Ishikawa (cell line): Measurements from ENCODE around the gene S100A7A.

ENCODE experiments used
- CEBPB ChIP-seq: IDR thresholded peaks from 2 replicates; pipeline ENCODE4 v1.6.1; 2012
- FOXM1 ChIP-seq: IDR thresholded peaks from 2 replicates; pipeline ENCODE4 v1.6.1; 2012; ENCODE audit warnings: low read depth, borderline replicate concordance
- YY1 ChIP-seq: IDR thresholded peaks from 2 replicates; pipeline ENCODE4 v1.6.1; 2012; ENCODE audit warnings: low read depth
- ZBTB7A ChIP-seq: IDR thresholded peaks from 2 replicates; pipeline ENCODE4 v1.6.1; 2012; ENCODE audit warnings: low read depth
- TF ChIP-seq, protein P1 (sequence below): IDR thresholded peaks from 2 replicates; pipeline ENCODE4 v1.6.1; 2012; ENCODE audit warnings: low read depth, mild to moderate bottlenecking

- TF ChIP-seq, protein P1, sequence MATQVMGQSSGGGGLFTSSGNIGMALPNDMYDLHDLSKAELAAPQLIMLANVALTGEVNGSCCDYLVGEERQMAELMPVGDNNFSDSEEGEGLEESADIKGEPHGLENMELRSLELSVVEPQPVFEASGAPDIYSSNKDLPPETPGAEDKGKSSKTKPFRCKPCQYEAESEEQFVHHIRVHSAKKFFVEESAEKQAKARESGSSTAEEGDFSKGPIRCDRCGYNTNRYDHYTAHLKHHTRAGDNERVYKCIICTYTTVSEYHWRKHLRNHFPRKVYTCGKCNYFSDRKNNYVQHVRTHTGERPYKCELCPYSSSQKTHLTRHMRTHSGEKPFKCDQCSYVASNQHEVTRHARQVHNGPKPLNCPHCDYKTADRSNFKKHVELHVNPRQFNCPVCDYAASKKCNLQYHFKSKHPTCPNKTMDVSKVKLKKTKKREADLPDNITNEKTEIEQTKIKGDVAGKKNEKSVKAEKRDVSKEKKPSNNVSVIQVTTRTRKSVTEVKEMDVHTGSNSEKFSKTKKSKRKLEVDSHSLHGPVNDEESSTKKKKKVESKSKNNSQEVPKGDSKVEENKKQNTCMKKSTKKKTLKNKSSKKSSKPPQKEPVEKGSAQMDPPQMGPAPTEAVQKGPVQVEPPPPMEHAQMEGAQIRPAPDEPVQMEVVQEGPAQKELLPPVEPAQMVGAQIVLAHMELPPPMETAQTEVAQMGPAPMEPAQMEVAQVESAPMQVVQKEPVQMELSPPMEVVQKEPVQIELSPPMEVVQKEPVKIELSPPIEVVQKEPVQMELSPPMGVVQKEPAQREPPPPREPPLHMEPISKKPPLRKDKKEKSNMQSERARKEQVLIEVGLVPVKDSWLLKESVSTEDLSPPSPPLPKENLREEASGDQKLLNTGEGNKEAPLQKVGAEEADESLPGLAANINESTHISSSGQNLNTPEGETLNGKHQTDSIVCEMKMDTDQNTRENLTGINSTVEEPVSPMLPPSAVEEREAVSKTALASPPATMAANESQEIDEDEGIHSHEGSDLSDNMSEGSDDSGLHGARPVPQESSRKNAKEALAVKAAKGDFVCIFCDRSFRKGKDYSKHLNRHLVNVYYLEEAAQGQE, result no peak
- TF ChIP-seq FOXM1 (no peak), CEBPB (no peak), YY1 (no peak), ZBTB7A (no peak)
These were observed 12.2 kb upstream of the S100A7A start for GRCh38 chr1:153404086-153404635.
